HG03095 (cell line): ENCODE measurements around the gene HAT1.
"Not testable (repeated sequence)": the region's sequence is repeated elsewhere in the genome, so short reads cannot be mapped to it uniquely, and the experiment has no call there.

Experiments used
- ATAC-seq: cut with Tn5 transposase; IDR thresholded peaks from one replicate; pipeline ENCODE4 v1.9.1; 2021; ENCODE audit warnings: moderate library complexity; ENCODE audit not compliant: unreplicated experiment

The HAT1 gene

GRCh38 chr2:171922230-171923022 is at the start of gene HAT1:
TSS of gene HAT1 (plus strand) at chr2:171922461. CDS start at chr2:171922501, 40 bp downstream.
- ATAC-seq = peak; percentile 99

DNA sequence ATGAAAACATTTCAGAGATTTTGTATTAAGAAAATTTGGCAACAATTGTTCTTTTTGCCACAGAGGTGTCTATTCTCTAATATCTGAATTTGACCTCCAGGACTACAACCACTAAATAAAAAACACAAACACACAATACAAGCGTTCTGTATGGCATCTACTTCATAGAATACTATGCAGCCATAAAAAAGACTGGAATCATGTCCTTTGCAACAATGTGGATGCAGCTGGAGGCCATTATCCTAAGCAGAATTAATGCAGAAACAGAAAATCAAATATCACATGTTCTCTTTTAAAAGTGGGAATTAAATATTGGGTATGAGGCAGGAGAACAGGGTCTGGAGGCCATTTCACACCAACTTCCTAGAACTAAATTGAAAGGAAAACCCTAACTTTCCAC is 47.7 kb upstream of the HAT1 start:
- ATAC-seq = no peak

GRCh38 chr2:171874963-171875362 is 47.3 kb upstream of the HAT1 start:
- no peak for ATAC-seq

DNA sequence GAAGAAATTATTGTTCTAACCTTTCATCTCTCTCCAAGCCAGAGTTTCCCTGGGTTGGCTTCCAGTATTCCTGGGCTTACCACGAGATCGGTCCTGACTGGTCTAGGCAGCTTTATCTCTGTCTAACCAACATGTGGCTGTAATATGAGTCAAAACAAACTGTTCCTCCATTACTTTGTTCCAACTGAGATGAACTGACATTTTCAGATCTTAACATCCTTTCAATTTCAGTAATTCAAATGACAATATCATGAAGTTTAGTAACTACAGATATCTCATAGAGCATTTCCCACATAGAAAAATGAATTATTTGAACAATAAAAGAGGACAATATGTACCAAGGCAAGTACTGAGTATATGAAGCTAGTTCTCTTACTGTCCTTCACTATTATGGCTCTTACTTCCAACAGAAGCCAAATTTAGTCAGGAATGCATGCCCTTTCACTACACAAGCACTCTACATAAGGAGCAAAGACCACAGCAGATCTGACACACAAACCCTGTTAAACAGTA is 43.7 kb upstream of the HAT1 start:
- no peak for ATAC-seq

DNA sequence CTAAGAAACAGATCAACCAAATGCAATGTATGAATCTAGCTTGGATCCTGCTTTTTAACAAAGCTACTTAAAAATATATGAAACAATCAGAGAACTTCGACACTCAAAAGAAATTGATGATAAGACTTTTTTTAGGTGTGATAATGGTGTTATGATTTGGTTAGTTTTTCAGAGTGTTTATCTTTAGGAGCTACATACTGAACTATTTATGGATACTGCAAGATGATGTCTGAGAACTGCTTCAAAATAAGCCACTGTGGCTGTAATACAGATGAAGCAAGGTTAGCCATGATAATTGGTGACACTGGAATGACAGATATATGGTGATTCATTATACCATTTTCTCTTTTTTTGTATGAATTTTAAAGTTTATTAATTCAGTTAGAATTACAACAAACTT is 42.4 kb upstream of the HAT1 start:
- ATAC-seq = no peak

DNA sequence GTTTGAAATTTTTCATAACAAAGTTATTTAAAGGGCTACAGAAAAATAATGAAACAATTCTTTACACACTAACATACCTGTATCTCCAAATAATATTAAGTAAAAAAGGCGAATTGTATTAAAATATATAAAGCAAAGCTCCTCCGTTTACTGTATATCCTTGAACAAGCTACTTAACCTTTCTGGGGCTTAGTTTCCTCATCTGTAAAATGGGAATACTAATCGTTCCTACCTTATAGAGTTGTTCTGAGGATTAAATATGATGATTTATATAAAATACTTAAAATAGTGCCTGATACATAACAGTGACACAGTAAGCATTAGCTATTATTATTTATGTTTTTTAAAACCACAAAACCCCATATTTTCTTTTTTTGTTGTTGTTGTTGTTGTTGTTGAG is 41.5 kb upstream of the HAT1 start:
- ATAC-seq = no peak

GRCh38 chr2:171882089-171882769 is 40.0 kb upstream of the HAT1 start:
- ATAC-seq = no peak

DNA sequence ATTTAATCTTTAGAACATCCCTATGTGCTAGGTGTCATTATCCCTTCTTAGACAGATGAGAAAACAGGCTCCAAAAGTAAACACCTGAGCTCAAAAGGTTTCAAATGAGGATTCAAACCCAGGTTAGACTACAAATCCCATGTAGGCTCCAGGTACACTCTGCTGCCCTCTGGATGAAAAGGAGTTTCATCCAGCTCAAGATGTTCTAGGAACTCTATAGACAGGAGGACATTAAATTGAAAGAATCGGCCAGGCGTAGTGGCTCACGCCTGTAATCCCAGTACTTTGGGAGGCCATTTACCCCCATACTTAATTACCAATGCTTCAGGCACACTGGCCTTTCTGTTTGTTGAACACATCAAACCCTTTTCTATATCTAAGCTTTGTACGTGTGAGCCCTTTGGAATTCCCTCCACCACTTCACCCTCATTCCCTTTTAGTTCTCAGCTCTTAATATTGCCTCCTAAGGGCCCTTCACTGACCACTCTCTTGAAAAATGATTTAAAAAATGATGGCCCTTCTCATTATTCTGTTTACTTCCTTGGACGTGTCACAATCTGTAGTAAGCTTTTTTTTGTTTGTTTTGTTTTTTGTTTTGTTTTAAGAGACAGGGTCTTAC is 38.9 kb upstream of the HAT1 start:
- no peak for ATAC-seq

DNA sequence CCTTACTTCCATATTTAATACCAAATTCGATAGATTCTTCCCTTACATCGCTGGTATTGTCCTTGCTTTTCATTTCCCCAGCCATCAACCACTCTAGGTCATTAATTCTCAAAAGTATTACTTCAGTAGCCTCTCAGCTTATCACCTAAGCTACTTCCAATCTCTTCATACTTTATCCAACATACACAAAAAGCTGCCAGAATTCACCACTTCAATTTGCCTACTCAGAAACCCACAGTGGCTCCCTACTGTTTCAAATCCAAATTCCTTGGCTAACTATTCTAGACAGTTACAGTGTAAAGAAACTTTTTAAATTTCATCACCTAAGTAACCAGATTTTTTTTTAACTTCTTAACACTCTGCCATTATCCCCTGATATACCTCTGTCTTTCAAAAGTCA is 32.9 kb upstream of the HAT1 start:
- ATAC-seq = no peak

- no peak for ATAC-seq
Observed at GRCh38 chr2:171889808-171890207, 32.5 kb upstream of the HAT1 start.

DNA sequence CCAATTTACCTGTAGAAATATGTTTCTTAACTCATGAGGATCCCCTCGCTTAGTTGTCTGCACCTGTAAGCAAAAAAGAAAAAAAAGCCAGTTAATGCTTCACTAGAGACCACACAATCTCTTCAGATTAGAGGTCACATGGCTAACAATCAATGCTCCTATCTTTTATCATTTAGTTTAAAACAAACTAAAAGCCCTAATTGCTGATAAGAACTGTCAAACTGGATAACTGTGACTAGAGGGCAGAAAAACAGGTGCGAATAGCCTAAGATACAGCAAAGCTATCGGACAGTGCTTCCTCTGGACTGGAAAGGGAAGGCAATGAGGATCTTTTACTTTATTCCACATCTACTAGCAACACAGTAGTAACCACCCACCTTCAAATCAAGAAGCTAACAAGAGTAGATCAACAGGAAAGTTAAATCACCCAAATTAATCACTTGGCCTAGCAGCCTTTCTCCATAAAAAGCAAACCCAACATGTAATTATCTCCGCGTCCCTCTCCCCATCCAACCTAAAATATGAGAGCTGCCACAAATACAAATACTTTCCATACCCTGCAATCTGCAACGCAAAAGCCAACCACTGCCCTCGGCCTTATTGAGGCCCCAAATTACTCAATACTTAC is 29.0 kb upstream of the HAT1 start:
- no peak for ATAC-seq

DNA sequence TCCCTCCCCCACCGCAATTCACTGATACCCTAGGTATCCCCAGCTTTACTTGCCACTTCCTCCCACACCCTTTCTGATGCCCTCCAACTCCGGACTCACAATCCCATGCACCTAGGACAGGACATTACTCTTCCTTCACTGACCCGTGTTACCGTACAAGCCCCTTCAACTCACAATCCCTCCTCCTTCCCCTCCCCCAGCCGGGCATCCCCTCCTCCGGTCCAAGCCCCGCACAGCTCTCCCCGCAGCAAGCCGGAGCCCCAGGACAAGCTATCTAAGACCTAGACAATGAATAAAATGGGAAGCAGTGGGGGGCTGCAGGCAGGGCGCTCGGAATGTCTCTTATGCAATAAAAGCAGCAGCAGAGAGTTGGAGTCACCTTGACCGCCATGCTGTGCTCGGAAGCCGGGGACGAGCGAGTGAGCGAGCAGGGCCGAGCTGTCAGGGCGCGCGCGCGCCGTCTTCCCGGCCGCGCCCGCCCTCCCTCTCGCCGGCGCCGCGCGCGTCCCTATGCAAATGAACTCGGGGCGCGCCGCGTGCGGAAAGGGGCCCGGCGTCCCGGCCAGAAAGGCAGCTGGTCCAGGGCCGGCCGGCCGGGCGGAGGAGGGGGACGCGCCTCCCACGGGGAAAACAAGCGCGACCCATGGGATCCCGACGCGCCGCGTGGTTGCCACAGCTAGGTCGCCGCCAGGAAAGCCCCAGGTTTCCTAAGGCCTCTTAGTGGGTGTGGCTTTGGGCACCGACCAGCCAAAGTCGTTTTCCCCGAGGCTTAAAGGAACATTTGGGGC is 28.2 kb upstream of the HAT1 start, which contains the start of gene SLC25A12:
Gene SLC25A12, minus strand, starts transcription at position 421 of the 788 bp plus-strand sequence. Its CDS starts 30 bp downstream, at position 391.
- ATAC-seq = peak; percentile 96

- ATAC-seq = no peak
Observed at GRCh38 chr2:171894612-171894947, 27.7 kb upstream of the HAT1 start.

DNA sequence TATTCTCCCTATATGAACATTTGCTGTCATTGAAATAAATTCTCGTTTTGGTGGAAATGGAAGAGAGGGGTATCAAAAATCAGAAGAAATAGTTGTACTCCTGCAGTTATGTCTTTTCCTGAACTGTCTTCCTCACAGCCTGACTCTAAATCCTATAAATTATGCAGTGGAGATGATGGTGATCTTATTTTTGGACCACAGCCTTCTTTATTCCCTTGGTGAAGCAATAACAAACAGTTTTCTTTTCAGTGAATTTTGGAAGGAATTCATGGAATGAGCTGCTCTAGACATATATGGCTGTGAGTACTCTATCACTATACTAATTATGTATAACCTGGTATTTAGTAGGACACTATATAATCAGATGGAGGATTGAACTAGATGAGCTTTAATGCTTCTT is 26.5 kb upstream of the HAT1 start:
- ATAC-seq = no peak

DNA sequence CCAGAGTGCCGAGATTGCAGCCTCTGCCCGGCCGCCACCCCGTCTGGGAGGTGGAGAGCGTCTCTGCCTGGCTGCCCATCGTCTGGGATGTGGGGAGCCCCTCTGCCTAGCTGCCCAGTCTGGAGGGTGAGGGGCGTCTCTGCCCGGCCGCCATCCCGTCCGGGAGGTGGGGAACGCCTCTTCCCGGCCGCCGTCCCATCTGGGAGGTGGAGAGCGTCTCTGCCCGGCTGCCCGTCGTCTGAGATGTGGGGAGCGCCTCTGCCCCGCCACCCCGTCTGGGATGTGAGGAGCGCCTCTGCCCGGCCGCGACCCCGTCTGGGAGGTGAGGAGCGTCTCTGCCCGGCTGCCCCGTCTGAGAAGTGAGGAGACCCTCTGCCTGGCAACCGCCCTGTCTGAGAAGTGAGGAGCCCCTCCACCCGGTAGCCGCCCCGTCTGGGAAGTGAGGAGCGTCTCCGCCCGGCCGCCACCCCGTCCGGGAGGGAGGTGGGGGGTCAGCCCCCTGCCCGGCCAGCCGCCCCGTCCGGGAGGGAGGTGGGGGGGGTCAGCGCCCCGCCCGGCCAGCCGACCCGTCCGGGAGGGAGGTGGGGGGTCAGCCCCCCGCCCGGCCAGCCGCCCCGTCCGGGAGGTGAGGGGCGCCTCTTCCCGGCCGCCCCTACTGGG is 22.5 kb upstream of the HAT1 start:
- not testable (repeated sequence) for ATAC-seq

- peak; percentile 66 for ATAC-seq
Observed at GRCh38 chr2:171902840-171903420, 19.3 kb upstream of the HAT1 start.

DNA sequence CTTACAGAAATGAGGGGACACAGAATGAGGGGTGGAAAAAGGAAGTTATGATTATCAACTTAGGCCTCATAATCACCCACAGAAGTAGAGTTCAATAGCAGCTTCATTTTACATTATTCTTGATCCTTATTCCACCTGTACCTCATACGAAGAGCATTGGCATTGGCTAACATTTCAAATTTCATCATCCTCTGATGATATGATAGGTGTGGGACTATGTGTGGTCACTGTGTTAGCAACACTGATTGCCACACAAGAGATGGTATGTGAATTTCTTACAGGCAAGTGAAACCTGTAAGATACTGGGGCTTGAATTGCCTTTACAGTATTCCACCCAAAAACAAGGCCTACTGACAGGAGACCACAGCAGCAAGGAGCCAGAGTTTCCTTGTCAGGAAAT is 14.0 kb upstream of the HAT1 start:
- no peak for ATAC-seq

- no peak for ATAC-seq
Observed at GRCh38 chr2:171909266-171909665, 13.0 kb upstream of the HAT1 start.

- no peak for ATAC-seq
Observed at GRCh38 chr2:171910494-171910893, 11.8 kb upstream of the HAT1 start.

GRCh38 chr2:171913517-171913916 is 8.7 kb upstream of the HAT1 start:
- ATAC-seq = no peak
